GM12872 (cell line): ENCODE data around the gene HIVEP2.
A peak's percentile ranks its signal among the peaks of the same experiment; 100 is the strongest.

Experiments used
- CTCF ChIP-seq: IDR thresholded peaks from 3 replicates; pipeline ENCODE4 v1.5.1; 2011; ENCODE audit warnings: low read depth, mild to moderate bottlenecking, low read length, moderate library complexity; ENCODE audit not compliant: insufficient read depth

The HIVEP2 gene

GRCh38 chr6:142827991-142828390 is 117.0 kb downstream of the HIVEP2 start:
- TF ChIP-seq CTCF: no peak

- no peak for TF ChIP-seq CTCF
Measured at GRCh38 chr6:142827369-142827768, 117.6 kb downstream of the HIVEP2 start.

GRCh38 chr6:142825760-142826159 is 119.2 kb downstream of the HIVEP2 start:
- TF ChIP-seq CTCF: no peak

GRCh38 chr6:142824426-142824825 is 120.5 kb downstream of the HIVEP2 start:
- no peak for TF ChIP-seq CTCF

- no peak for TF ChIP-seq CTCF
Measured at GRCh38 chr6:142823256-142823902, 121.6 kb downstream of the HIVEP2 start.

GRCh38 chr6:142822842-142823241 is 122.1 kb downstream of the HIVEP2 start:
- TF ChIP-seq CTCF: peak; percentile 60

GRCh38 chr6:142822383-142822782 is 122.6 kb downstream of the HIVEP2 start:
- no peak for TF ChIP-seq CTCF
